HepG2 (cell line): ENCODE results near the gene SLC25A17. TPM values are rescaled to one million over a fixed set of nuclear protein-coding genes. Genes with fewer than 3 reads are reported as not detected.

Experiments
- BRD4 ChIP-seq: sonication (generic); formaldehyde crosslinking; IDR thresholded peaks from 2 replicates; pipeline ENCODE4 v1.4.0; 2020; ENCODE audit warnings: missing genetic modification reagents
- GABPA ChIP-seq, 2 experiments: IDR thresholded peaks; 2 replicates each; pipeline ENCODE4 v1.6.1; 2011 to 2016; ENCODE audit warnings: low read depth in 2 of 2, low read length in 1 of 2, missing biosample characterization in 1 of 2, missing genetic modification characterization in 1 of 2
- KDM3A ChIP-seq: IDR thresholded peaks from 2 replicates; pipeline ENCODE4 v1.6.1; 2018; ENCODE audit warnings: low read depth, missing compliant biosample characterization
- KIAA2018 ChIP-seq: sonication (generic); formaldehyde crosslinking; IDR thresholded peaks from 2 replicates; pipeline ENCODE4 v1.5.0; 2020; ENCODE audit warnings: mild to moderate bottlenecking, missing genetic modification reagents, borderline replicate concordance
- RARG ChIP-seq: sonication (generic); formaldehyde crosslinking; IDR thresholded peaks from 2 replicates; pipeline ENCODE4 v1.4.0; 2020; ENCODE audit warnings: low read depth, mild to moderate bottlenecking, missing genetic modification reagents
- TBX2 ChIP-seq: sonication (generic); formaldehyde crosslinking; IDR thresholded peaks from 2 replicates; pipeline ENCODE4 v1.5.0; 2020; ENCODE audit warnings: missing genetic modification reagents, mild to moderate bottlenecking, borderline replicate concordance
- ZNF431 ChIP-seq: sonication (generic); formaldehyde crosslinking; IDR thresholded peaks from 2 replicates; pipeline ENCODE4 v1.9.0; 2022; ENCODE audit warnings: missing genetic modification reagents, low read depth, mild to moderate bottlenecking, borderline replicate concordance
- ZNF547 ChIP-seq: sonication (generic); formaldehyde crosslinking; IDR thresholded peaks from 2 replicates; pipeline ENCODE4 v1.5.1; 2020; ENCODE audit warnings: mild to moderate bottlenecking, missing genetic modification reagents
- polyA plus RNA-seq, 8 experiments: library from polyadenylated mRNA; depleted of rRNA in 3 of 8; stranded (reverse) in 7 of 8; unstranded in 1 of 8; fragments of >200 nt; fragmentation: Illumina TruSeq in 4 of 8; extraction: Trizol in 4 of 8; gene quantifications; 2 replicates each; pipeline versions ENCODE4 v1.2.1 to v1.2.3, GENCODE V29; 2011 to 2016; ENCODE audit warnings: low read depth in 4 of 8, missing spikeins in 1 of 8, mixed read lengths in 1 of 8; ENCODE audit not compliant: insufficient read depth in 1 of 8
- total RNA-seq, 5 experiments: library from RNA; depleted of rRNA; stranded (reverse); fragments of >200 nt; fragmentation: Illumina TruSeq; extraction: Trizol; gene quantifications; 2 replicates each; pipeline ENCODE4 v1.2.3, GENCODE V29; 2016; ENCODE audit warnings: low read depth in 1 of 5
- TF ChIP-seq, protein P1 (sequence below): sonication (generic); formaldehyde crosslinking; IDR thresholded peaks from 2 replicates; pipeline ENCODE4 v1.8.0; 2022; ENCODE audit warnings: mild to moderate bottlenecking, missing genetic modification reagents
- TF ChIP-seq, protein P2 (sequence below): IDR thresholded peaks from 2 replicates; pipeline ENCODE4 v1.6.1; 2012; ENCODE audit warnings: low read length, improper control_type of control experiment
- TF ChIP-seq, protein P3 (sequence below): sonication (generic); formaldehyde crosslinking; IDR thresholded peaks from 2 replicates; pipeline ENCODE4 v1.5.0; 2020; ENCODE audit warnings: mild to moderate bottlenecking, missing genetic modification reagents

SLC25A17 gene
- total and polyA plus RNA-seq, 2 of the 13 experiments (the other 11 are each of a cell fraction or from before 2014, with no cell fraction given): 15.7 to 27.9 TPM

GRCh38 chr22:40818747-40819598 is at the start of gene SLC25A17 (continued):
- TF ChIP-seq, protein P1, sequence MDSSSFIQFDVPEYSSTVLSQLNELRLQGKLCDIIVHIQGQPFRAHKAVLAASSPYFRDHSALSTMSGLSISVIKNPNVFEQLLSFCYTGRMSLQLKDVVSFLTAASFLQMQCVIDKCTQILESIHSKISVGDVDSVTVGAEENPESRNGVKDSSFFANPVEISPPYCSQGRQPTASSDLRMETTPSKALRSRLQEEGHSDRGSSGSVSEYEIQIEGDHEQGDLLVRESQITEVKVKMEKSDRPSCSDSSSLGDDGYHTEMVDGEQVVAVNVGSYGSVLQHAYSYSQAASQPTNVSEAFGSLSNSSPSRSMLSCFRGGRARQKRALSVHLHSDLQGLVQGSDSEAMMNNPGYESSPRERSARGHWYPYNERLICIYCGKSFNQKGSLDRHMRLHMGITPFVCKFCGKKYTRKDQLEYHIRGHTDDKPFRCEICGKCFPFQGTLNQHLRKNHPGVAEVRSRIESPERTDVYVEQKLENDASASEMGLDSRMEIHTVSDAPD (CRISPR knock-in tag): no peak
- TF ChIP-seq ZNF547 (CRISPR knock-in tag) (peak; percentile 46), RARG (CRISPR knock-in tag) (no peak), ZNF431 (CRISPR knock-in tag) (no peak), KIAA2018 (CRISPR knock-in tag) (0 out of 2 replicates have a peak, but pooled peaks have one; percentile 71), BRD4 (CRISPR knock-in tag) (no peak), GABPA (IDR thresholded peaks at IDR 0.05; ENCODE audit: low read depth, low read length) (peak; percentile 75), GABPA (CRISPR knock-in tag; IDR thresholded peaks at IDR 0.05; ENCODE audit: low read depth) (peak; percentile 95), KDM3A (CRISPR knock-in tag) (no peak; the same call in 1 of the 2 replicates), TBX2 (peak; percentile 62)
- TF ChIP-seq, protein P2, sequence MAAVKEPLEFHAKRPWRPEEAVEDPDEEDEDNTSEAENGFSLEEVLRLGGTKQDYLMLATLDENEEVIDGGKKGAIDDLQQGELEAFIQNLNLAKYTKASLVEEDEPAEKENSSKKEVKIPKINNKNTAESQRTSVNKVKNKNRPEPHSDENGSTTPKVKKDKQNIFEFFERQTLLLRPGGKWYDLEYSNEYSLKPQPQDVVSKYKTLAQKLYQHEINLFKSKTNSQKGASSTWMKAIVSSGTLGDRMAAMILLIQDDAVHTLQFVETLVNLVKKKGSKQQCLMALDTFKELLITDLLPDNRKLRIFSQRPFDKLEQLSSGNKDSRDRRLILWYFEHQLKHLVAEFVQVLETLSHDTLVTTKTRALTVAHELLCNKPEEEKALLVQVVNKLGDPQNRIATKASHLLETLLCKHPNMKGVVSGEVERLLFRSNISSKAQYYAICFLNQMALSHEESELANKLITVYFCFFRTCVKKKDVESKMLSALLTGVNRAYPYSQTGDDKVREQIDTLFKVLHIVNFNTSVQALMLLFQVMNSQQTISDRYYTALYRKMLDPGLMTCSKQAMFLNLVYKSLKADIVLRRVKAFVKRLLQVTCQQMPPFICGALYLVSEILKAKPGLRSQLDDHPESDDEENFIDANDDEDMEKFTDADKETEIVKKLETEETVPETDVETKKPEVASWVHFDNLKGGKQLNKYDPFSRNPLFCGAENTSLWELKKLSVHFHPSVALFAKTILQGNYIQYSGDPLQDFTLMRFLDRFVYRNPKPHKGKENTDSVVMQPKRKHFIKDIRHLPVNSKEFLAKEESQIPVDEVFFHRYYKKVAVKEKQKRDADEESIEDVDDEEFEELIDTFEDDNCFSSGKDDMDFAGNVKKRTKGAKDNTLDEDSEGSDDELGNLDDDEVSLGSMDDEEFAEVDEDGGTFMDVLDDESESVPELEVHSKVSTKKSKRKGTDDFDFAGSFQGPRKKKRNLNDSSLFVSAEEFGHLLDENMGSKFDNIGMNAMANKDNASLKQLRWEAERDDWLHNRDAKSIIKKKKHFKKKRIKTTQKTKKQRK: no peak
- TF ChIP-seq, protein P3, sequence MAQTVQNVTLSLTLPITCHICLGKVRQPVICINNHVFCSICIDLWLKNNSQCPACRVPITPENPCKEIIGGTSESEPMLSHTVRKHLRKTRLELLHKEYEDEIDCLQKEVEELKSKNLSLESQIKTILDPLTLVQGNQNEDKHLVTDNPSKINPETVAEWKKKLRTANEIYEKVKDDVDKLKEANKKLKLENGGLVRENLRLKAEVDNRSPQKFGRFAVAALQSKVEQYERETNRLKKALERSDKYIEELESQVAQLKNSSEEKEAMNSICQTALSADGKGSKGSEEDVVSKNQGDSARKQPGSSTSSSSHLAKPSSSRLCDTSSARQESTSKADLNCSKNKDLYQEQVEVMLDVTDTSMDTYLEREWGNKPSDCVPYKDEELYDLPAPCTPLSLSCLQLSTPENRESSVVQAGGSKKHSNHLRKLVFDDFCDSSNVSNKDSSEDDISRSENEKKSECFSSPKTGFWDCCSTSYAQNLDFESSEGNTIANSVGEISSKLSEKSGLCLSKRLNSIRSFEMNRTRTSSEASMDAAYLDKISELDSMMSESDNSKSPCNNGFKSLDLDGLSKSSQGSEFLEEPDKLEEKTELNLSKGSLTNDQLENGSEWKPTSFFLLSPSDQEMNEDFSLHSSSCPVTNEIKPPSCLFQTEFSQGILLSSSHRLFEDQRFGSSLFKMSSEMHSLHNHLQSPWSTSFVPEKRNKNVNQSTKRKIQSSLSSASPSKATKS (CRISPR knock-in tag): no peak
